ENCODE measurements around the gene C3orf20.

Gene C3orf20

DNA sequence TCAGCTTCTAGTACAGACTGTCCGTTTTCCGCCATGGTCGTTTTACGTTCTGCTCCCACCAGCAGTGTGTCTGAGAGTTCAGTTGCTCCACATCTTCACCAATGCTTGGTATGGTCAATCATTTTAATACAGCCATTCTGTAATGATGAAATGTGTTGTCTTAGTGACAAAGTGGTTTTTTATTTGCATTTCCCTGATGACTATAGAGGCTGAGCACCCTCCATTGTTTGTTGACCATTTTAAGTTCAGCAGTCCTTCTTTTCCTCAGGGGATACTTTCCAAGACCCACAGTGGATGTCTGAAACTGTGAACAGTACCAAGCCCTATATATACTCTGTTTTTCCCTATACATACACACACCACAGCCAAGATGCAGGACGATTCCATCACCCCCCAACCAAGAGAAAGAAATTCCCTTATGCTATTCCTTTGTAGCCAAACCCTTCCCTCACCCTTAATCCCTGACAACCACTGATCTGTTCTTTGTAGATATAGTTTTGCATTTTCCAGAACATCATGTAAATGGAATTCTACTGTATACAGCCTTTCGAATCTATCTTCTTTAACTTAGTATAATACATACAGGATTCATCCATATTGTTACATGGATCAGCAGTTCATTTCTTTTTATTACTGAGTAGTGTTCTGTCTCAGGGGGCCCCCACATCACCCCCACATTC lies 55.9 kb downstream of the C3orf20 start:
- H3K36me3 ChIP-seq (ENCODE audit: low read length): 0 out of 2 replicates have a peak, but pooled peaks cover 6% of the 10 kb centered on the region
- no peak overlapping the region for H2AFZ ChIP-seq (ENCODE audit: low read depth, low read length, severe bottlenecking)
- H3F3A ChIP-seq (ENCODE audit: insufficient read depth): no peaks in the 10 kb centered on the region; the same call in 1 of the 2 replicates
- no peaks in the 10 kb centered on the region for H4K20me1 ChIP-seq (ENCODE audit: low read depth, low read length)
- H3K9ac ChIP-seq (ENCODE audit: low read length): no peak overlapping the region
- no peak overlapping the region for H3K4me3 ChIP-seq (ENCODE audit: insufficient read depth, low read length, poor library complexity, severe bottlenecking)
- H3K9me3 ChIP-seq (ENCODE audit: insufficient read depth, low read length): no peaks in the 10 kb centered on the region
- no peaks in the 10 kb centered on the region for H3K79me2 ChIP-seq (ENCODE audit: insufficient read depth, low read length)
- H3K27me3 ChIP-seq (ENCODE audit: low read length): no peaks in the 10 kb centered on the region
- H3K9me2 ChIP-seq (replicated peaks; ENCODE audit: insufficient read depth, low read length): no peaks in the 10 kb centered on the region
- no peak overlapping the region for H3K27ac ChIP-seq (ENCODE audit: low read depth, low read length)
- TF ChIP-seq, protein P1, sequence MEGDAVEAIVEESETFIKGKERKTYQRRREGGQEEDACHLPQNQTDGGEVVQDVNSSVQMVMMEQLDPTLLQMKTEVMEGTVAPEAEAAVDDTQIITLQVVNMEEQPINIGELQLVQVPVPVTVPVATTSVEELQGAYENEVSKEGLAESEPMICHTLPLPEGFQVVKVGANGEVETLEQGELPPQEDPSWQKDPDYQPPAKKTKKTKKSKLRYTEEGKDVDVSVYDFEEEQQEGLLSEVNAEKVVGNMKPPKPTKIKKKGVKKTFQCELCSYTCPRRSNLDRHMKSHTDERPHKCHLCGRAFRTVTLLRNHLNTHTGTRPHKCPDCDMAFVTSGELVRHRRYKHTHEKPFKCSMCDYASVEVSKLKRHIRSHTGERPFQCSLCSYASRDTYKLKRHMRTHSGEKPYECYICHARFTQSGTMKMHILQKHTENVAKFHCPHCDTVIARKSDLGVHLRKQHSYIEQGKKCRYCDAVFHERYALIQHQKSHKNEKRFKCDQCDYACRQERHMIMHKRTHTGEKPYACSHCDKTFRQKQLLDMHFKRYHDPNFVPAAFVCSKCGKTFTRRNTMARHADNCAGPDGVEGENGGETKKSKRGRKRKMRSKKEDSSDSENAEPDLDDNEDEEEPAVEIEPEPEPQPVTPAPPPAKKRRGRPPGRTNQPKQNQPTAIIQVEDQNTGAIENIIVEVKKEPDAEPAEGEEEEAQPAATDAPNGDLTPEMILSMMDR (IDR thresholded peaks at IDR 0.05; ENCODE audit: insufficient read depth, low read length, poor library complexity, severe bottlenecking): no peak
- TF ChIP-seq EZH2phosphoT487 (conservative IDR thresholded peaks at IDR 0.05; ENCODE audit: low read length): no peak
- no peak overlapping the region for H3K4me2 ChIP-seq (ENCODE audit: low read depth, low read length, poor library complexity, severe bottlenecking)

DNA sequence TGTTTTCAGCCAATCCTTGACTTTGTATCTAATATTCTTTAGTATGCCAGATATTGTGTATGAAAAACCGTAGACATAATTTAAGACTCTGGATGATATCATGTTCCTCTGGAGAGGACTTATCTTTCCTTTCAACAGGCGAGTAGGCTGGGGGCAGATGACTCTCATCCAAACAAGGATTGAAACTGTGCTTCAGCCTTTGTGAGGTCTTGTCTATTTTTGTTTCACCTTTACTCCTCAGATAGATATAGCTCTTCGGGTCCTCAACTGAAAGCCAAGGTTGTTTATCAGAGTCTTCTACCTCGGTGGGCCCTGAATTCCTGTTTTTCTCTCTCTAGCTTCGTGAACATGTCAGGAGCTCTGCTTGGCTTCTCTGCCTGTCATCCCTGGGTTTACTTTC lies 66.0 kb downstream of the C3orf20 start:
- no peaks in the 10 kb centered on the region for H3K9me2 ChIP-seq (replicated peaks; ENCODE audit: insufficient read depth, low read length)
- no peak overlapping the region for H3K27ac ChIP-seq (ENCODE audit: low read depth, low read length)
- peaks cover 17% of the 10 kb centered on the region; the same call in 1 of the 2 replicates for H3K9me3 ChIP-seq (ENCODE audit: insufficient read depth, low read length)
- no peak overlapping the region for H3K4me2 ChIP-seq (ENCODE audit: low read depth, low read length, poor library complexity, severe bottlenecking)
- no peaks in the 10 kb centered on the region; the same call in 1 of the 2 replicates for H3F3A ChIP-seq (ENCODE audit: insufficient read depth)
- no peaks in the 10 kb centered on the region for H3K79me2 ChIP-seq (ENCODE audit: insufficient read depth, low read length)
- H2AFZ ChIP-seq (ENCODE audit: low read depth, low read length, severe bottlenecking): no peak overlapping the region
- no peak overlapping the region for H3K9ac ChIP-seq (ENCODE audit: low read length)
- H4K20me1 ChIP-seq (ENCODE audit: low read depth, low read length): no peaks in the 10 kb centered on the region
- no peak for TF ChIP-seq EZH2phosphoT487 (conservative IDR thresholded peaks at IDR 0.05; ENCODE audit: low read length)
- TF ChIP-seq, protein P1 (IDR thresholded peaks at IDR 0.05; ENCODE audit: insufficient read depth, low read length, poor library complexity, severe bottlenecking): no peak
- peaks cover 15% of the 10 kb centered on the region for H3K36me3 ChIP-seq (ENCODE audit: low read length)
- no peak overlapping the region for H3K4me3 ChIP-seq (ENCODE audit: insufficient read depth, low read length, poor library complexity, severe bottlenecking)
- no peaks in the 10 kb centered on the region for H3K27me3 ChIP-seq (ENCODE audit: low read length)

DNA sequence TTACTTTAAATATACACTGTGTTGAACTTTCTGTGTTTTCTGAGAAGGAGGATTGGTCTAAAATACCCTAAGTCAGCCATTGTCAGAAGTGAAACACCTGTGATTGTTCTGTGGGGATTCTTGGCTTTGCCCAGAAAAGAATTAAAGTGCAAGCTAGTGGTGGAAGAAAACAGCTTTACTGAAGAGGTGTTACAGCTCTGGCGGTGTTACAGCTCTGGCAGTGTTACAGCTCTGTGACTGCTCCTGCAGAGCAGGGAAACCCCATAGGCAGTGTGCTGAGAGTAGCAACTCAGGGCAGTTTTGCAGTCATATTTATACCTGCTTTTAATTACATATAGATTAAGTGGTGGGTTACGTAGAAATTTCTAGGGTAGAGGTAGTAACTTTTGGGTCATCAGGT lies 66.6 kb downstream of the C3orf20 start:
- no peak overlapping the region for H3K27ac ChIP-seq (ENCODE audit: low read depth, low read length)
- H4K20me1 ChIP-seq (ENCODE audit: low read depth, low read length): no peaks in the 10 kb centered on the region
- peaks cover 17% of the 10 kb centered on the region; the same call in 1 of the 2 replicates for H3K9me3 ChIP-seq (ENCODE audit: insufficient read depth, low read length)
- no peaks in the 10 kb centered on the region for H3K9me2 ChIP-seq (replicated peaks; ENCODE audit: insufficient read depth, low read length)
- H3K4me2 ChIP-seq (ENCODE audit: low read depth, low read length, poor library complexity, severe bottlenecking): no peak overlapping the region
- H3K36me3 ChIP-seq (ENCODE audit: low read length): peaks cover 15% of the 10 kb centered on the region
- H3K79me2 ChIP-seq (ENCODE audit: insufficient read depth, low read length): no peaks in the 10 kb centered on the region
- no peaks in the 10 kb centered on the region for H3K27me3 ChIP-seq (ENCODE audit: low read length)
- H3K4me3 ChIP-seq (ENCODE audit: insufficient read depth, low read length, poor library complexity, severe bottlenecking): no peak overlapping the region
- no peak overlapping the region for H2AFZ ChIP-seq (ENCODE audit: low read depth, low read length, severe bottlenecking)
- H3K9ac ChIP-seq (ENCODE audit: low read length): no peak overlapping the region
- H3F3A ChIP-seq (ENCODE audit: insufficient read depth): no peaks in the 10 kb centered on the region; the same call in 1 of the 2 replicates
- no peak for TF ChIP-seq EZH2phosphoT487 (conservative IDR thresholded peaks at IDR 0.05; ENCODE audit: low read length)
- TF ChIP-seq, protein P1 (IDR thresholded peaks at IDR 0.05; ENCODE audit: insufficient read depth, low read length, poor library complexity, severe bottlenecking): no peak

Measured in SU-DHL-6 (cell line).